IPS-18c (cell line): Measurements from ENCODE around the gene STRADA.

Experiments
- H3K4me3 ChIP-seq: 2 replicates; pipeline ENCODE4 v1.7.0; 2013; ENCODE audit warnings: low read depth, mild to moderate bottlenecking, low read length, moderate library complexity; ENCODE audit not compliant: insufficient read depth
- H3K9me3 ChIP-seq: one replicate; pipeline ENCODE4 v1.6.1; 2013; ENCODE audit warnings: mild to moderate bottlenecking, low read length, moderate library complexity; ENCODE audit not compliant: control insufficient read depth, insufficient read depth

STRADA gene

DNA sequence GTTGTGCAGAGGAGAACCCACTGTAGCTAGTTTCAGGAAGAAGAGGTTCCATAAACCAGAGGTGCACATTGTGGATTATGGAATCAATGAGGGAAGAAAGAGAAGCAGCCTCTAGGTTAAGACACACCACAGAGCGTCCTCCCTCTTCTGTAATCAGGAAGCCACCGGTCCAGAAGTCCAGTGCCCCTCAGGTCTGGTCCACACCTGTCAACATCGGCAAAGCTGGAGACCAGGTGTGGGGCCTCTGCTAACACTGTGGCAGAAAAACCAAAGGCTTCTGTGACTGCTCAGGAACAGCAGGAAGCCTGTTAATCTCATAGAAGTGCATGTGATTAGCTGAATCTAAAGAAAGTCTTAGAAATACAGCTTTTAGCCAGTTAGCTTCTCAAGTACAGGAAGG is 65.0 kb downstream of the STRADA start:
- Histone ChIP-seq H3K4me3 (no peak overlapping the region), H3K9me3 (no peaks in the 10 kb centered on the region)

DNA sequence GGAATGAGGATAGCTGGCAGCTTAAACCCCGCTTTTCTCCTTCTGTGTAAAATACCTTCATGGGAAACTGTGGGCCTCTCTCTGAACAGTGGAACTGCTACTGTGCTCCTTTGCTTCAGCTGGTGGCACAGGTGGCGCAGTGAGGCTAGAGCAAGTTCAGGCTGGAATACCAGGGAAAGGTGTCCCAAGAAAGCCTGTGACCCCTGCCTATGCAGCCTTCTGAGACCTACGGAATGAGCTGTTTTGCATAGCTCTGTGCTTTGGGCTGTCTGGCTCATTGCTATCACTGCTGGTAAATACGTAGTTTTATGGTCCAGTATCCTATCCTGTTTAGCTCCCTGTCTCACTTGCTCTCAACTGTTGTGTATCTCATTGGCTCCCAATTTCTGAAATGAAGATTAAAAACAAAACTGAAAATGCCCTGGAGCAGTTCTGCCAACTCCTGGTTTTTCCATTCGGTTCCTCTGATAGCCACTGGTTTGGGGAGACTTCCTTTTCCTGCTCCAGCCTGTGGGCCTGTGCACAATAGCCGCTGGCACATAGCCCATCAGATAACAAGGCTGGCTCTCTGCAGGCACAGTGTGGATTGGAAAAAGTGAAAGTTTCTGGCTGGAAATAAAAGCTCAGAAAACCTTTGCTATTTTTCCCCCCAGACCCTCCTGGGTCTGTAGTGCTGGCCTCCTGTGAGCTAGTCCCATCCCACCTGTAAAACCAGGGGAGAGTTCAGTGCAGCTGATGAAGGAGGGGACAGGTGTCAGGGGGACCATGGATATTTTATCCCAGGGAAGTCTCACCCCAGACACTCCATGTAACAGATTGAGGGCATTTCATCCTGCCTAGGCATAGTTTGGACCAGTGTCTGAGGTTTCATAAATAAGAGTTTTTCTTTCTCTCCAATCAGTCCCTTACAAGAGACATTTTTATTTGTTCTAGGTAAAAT is 65.7 kb downstream of the STRADA start:
- no peak overlapping the region for H3K4me3 ChIP-seq
- H3K9me3 ChIP-seq = no peaks in the 10 kb centered on the region

DNA sequence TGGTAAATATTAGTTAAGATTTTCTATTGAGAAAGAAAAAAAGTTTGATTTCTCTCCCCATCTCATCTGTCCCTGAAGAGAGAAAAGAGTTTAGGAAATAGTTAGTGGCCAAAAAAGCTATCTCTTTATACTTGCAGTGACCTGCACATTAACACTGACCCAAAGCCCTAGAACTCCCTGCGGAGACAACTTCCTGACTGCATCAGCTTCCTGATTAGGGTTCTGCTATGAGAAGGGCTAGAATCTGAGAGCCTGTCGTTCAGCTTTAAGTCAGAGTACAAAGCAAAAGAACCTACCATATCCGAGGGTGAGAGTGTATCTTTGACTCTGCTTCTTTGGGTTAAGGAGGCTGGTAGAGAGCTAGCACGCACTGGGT is 66.4 kb downstream of the STRADA start:
- H3K9me3 ChIP-seq = no peaks in the 10 kb centered on the region

DNA sequence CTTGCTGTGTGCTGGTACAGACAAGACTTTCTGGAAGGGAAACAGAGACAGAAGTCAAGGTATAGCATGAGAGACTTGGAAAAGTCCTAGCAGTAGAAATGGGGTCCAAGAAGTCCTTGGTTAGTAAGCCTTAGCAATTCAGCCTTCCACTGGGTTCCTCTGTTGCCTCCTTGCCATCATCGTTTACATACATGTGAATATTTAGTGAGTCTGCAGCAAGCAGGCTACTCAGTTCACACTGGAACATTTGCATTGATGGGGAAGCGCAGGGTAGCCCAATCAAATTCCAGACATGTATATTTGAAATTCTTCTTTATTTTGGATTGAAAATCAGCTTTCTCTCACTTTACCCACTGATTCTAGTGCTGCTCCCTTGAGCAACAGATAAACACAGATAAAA is 68.7 kb downstream of the STRADA start:
- Histone ChIP-seq H3K9me3 (no peaks in the 10 kb centered on the region), H3K4me3 (no peak overlapping the region)

More for the DNA sequence above, 66.4 kb downstream of the STRADA start:
- H3K4me3 ChIP-seq = no peak overlapping the region

DNA sequence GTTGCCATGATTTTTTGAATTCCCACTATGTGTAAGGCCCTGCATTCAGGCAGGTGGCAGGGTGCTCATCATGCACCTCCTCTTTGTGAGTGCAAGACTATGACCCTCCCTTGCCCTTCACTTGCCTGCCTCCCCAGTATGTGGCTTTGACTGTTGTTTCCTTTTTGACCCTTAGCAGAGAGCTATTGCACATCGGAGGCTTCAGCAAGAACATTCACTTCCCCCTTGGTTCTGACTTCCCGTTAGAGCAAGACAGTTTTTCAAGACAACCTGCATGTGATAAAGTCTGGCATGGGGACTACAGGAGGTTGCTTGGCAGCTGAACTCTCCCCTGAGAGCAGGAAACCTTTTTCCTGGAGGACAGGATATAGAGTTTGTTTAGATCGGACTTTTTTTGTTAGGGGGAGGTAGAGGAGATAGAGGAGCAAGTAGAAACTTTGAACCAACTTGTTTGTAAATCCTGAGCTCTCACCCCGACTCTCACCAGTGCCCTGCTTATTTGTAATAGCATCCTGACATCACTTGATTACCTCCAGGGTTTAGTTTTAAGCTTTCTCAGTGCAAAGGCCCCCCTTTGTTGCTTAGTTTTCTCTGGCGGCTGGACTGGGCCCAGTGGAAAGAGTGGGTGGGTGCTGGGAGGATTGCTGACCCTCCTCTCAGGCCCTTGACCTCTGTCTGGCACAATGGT is 75.9 kb downstream of the STRADA start:
- Histone ChIP-seq H3K9me3 (no peaks in the 10 kb centered on the region), H3K4me3 (no peak overlapping the region)

DNA sequence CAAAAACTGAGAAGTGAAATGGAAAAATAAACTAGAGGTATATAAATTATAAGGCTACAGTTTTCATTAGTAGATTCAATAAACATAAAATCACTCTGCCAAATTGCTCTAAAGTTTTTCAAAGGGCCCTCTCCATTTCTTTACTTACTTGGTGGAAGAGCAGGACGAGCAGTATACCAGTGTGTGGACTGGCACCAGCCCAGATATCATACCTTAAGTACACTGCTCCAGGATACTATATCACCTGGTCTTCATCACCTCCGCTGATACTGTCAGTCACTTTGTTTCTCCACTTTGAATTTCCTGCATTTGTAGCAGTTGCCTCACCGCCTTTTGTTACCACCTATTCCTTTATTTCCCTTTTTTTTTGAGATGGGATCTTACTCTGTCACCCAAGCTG is 81.7 kb downstream of the STRADA start:
- Histone ChIP-seq H3K9me3 (no peaks in the 10 kb centered on the region), H3K4me3 (no peak overlapping the region)

DNA sequence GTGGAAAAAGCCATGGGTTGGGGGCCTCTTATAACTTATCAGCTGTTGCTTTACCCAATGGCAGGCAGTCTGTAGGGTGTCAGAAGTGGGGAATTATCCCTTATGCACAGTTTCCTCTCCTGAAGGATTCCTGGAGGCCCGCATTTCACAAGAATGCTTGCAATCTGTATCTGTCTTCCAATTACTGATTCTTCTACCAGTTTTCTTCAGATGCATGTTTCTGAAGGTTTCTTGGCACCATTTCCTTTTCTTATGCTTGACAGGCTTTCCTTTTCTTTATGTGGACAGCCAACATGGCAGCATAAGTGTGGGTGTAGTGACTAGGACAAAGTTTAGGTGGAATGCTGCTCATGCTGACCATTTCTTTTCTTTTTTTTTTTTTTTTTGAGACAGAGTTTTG is 83.2 kb downstream of the STRADA start:
- H3K4me3 ChIP-seq = no peak overlapping the region

DNA sequence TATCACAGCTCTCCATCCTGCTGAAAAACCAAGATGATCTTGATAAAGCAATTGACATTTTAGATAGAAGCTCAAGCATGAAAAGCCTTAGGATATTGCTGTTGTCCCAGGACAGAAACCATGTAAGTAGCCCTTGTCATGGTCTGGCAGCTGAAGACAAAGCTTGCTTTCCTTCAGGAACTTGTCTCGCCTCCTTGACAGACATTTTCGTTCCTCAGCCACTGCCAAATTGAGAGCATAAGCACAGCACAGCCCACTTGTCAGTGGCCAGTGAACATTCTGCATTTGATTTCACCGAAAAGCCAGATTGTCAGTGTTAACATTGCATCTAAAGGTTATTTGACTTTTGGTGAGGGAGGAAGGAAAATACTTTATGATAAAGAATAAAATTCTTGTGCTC is 83.8 kb downstream of the STRADA start:
- Histone ChIP-seq H3K4me3 (no peak overlapping the region), H3K9me3 (no peaks in the 10 kb centered on the region)

More for the DNA sequence above, 83.2 kb downstream of the STRADA start:
- no peaks in the 10 kb centered on the region for H3K9me3 ChIP-seq

DNA sequence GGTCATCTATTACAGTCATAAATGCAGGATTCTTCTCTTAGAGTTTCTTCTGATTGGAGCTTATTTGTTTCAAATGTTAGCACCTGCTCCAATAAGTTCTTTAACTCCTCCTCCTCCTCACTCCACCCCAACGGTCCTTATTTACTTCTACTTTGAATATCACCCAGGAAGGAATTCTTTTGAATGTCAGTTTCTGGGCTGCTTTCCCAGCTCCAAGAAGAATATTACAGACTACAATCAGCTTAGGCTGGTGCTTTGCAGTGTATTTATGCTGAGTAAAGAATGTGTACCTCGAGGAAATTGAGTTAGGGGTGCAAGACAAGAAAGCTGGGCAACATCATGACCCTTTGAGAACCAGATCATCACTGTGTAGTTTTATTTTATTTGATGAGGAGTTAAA is 88.5 kb downstream of the STRADA start:
- Histone ChIP-seq H3K4me3 (no peak overlapping the region), H3K9me3 (no peaks in the 10 kb centered on the region)
